ENCODE data around the gene KCNV2. TPM values are rescaled to one million over a fixed set of nuclear protein-coding genes. Genes with fewer than 3 reads are reported as not detected.

KCNV2 gene
- total and polyA plus RNA-seq, 2 donors from 2014 or later = not detected

- TF ChIP-seq CTCF (IDR thresholded peaks at IDR 0.05; ENCODE audit: borderline replicate concordance, extremely low read depth, insufficient read depth) = no peak
- Histone ChIP-seq H3K9me3 (ENCODE audit: control insufficient read depth in 2 of 3, insufficient read depth in 1 of 3, low read length in 3 of 3) (no peaks in the 10 kb centered on the region), H3K27ac (ENCODE audit: low read depth in 2 of 2, low read length in 2 of 2) (no peak overlapping the region), H3K27me3 (ENCODE audit: control insufficient read depth, insufficient read depth, low read length) (no peaks in the 10 kb centered on the region), H3K9ac (ENCODE audit: low read length in 3 of 3) (no peak overlapping the region), H3K4me3 (ENCODE audit: low read length in 3 of 3) (no peak overlapping the region), H3K36me3 (ENCODE audit: control insufficient read depth in 2 of 3, insufficient read depth in 3 of 3, low read length in 3 of 3) (no peaks in the 10 kb centered on the region), H3K4me1 (ENCODE audit: control insufficient read depth in 2 of 3, insufficient read depth in 2 of 3, low read depth in 1 of 3, low read length in 3 of 3) (no peaks in the 10 kb centered on the region)
- FAIRE-seq (no peak), DNase-seq (peak in 4 of 5 donors; percentile 33 to 59 (median 38))
- intact Hi-C loops (cut with DNase I) = no loop called here
These were observed 28.5 kb downstream of the KCNV2 start for GRCh38 chr9:2745560-2746380.

GRCh38 chr9:2749485-2749884, 32.2 kb downstream of the KCNV2 start:
- H3K4me3 ChIP-seq (ENCODE audit: low read length in 3 of 3) = no peak overlapping the region
- no peaks in the 10 kb centered on the region for H3K36me3 ChIP-seq (ENCODE audit: control insufficient read depth in 2 of 3, insufficient read depth in 3 of 3, low read length in 3 of 3)
- no peaks in the 10 kb centered on the region for H3K27me3 ChIP-seq (ENCODE audit: control insufficient read depth, insufficient read depth, low read length)
- no peak overlapping the region for H3K27ac ChIP-seq (ENCODE audit: low read depth in 2 of 2, low read length in 2 of 2)
- DNase-seq = no peak
- no peak for FAIRE-seq
- H3K9ac ChIP-seq (ENCODE audit: low read length in 3 of 3) = no peak overlapping the region
- no peaks in the 10 kb centered on the region for H3K4me1 ChIP-seq (ENCODE audit: control insufficient read depth in 2 of 3, insufficient read depth in 2 of 3, low read depth in 1 of 3, low read length in 3 of 3)
- no peak for TF ChIP-seq CTCF (IDR thresholded peaks at IDR 0.05; ENCODE audit: borderline replicate concordance, extremely low read depth, insufficient read depth)
- H3K9me3 ChIP-seq (ENCODE audit: control insufficient read depth in 2 of 3, insufficient read depth in 1 of 3, low read length in 3 of 3) = no peaks in the 10 kb centered on the region
- intact Hi-C loops (cut with DNase I) = no loop called here

GRCh38 chr9:2755285-2755684, 38.0 kb downstream of the KCNV2 start:
- DNase-seq (no peak), FAIRE-seq (no peak)
- H3K4me1 ChIP-seq (ENCODE audit: control insufficient read depth in 2 of 3, insufficient read depth in 2 of 3, low read depth in 1 of 3, low read length in 3 of 3) = no peaks in the 10 kb centered on the region
- no peak overlapping the region for H3K4me3 ChIP-seq (ENCODE audit: low read length in 3 of 3)
- H3K36me3 ChIP-seq (ENCODE audit: control insufficient read depth in 2 of 3, insufficient read depth in 3 of 3, low read length in 3 of 3) = no peaks in the 10 kb centered on the region
- H3K27me3 ChIP-seq (ENCODE audit: control insufficient read depth, insufficient read depth, low read length) = no peaks in the 10 kb centered on the region
- H3K9me3 ChIP-seq (ENCODE audit: control insufficient read depth in 2 of 3, insufficient read depth in 1 of 3, low read length in 3 of 3) = no peaks in the 10 kb centered on the region
- intact Hi-C loops (cut with DNase I) = no loop called here
- TF ChIP-seq CTCF (IDR thresholded peaks at IDR 0.05; ENCODE audit: borderline replicate concordance, extremely low read depth, insufficient read depth) = no peak
- no peak overlapping the region for H3K9ac ChIP-seq (ENCODE audit: low read length in 3 of 3)
- H3K27ac ChIP-seq (ENCODE audit: low read depth in 2 of 2, low read length in 2 of 2) = no peak overlapping the region
